Measurements from ENCODE around the gene ERI3. TPM values are rescaled to one million over a fixed set of nuclear protein-coding genes. Genes with fewer than 3 reads are reported as not detected.

The ERI3 gene
- total RNA-seq, 1 experiment from 2014 or later: 71.4 TPM

DNA sequence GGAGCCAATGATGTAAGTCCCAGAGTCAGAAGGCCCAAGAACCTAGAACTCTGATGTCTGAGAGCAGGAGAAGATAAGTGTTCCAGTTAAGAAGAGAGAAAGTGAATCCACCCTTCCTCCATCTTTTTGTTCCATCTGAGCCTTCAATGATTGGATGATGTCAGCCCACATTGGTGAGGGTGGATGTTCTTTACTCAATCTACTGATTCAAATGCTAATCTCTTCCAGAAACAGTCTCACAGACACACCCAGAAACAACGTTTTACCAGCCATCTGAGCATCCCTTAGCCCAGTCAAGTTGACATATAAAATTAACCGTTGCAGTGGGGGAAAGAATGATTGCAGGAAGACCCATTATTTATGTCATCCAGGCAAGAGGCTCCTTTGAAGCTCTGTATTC is 33.5 kb upstream of the ERI3 start:
- no peak overlapping the region for H3K4me3 Mint-ChIP-seq (ENCODE audit: low read depth, unreplicated experiment)
- DNase-seq: no peak
- BruUV-seq (replicated peaks): no TSS peak
- no peak overlapping the region for H3K27ac Mint-ChIP-seq (ENCODE audit: unreplicated experiment)
- no peaks in the 10 kb centered on the region for H3K4me1 Mint-ChIP-seq (ENCODE audit: low read depth, unreplicated experiment)
- no peaks in the 10 kb centered on the region for H3K27me3 Mint-ChIP-seq (ENCODE audit: unreplicated experiment)
- CTCF ChIA-PET: no interaction called here
- H3K9me3 Mint-ChIP-seq (ENCODE audit: low read depth, unreplicated experiment): no peaks in the 10 kb centered on the region
- intact Hi-C loops (cut with micrococcal nuclease; ENCODE audit: unreplicated experiment): no loop called here
- H3K36me3 Mint-ChIP-seq (ENCODE audit: insufficient read depth, unreplicated experiment): no peaks in the 10 kb centered on the region
- TF ChIP-seq, protein P1, sequence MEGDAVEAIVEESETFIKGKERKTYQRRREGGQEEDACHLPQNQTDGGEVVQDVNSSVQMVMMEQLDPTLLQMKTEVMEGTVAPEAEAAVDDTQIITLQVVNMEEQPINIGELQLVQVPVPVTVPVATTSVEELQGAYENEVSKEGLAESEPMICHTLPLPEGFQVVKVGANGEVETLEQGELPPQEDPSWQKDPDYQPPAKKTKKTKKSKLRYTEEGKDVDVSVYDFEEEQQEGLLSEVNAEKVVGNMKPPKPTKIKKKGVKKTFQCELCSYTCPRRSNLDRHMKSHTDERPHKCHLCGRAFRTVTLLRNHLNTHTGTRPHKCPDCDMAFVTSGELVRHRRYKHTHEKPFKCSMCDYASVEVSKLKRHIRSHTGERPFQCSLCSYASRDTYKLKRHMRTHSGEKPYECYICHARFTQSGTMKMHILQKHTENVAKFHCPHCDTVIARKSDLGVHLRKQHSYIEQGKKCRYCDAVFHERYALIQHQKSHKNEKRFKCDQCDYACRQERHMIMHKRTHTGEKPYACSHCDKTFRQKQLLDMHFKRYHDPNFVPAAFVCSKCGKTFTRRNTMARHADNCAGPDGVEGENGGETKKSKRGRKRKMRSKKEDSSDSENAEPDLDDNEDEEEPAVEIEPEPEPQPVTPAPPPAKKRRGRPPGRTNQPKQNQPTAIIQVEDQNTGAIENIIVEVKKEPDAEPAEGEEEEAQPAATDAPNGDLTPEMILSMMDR (IDR thresholded peaks at IDR 0.05; ENCODE audit: unreplicated experiment): no peak

GRCh38 chr1:44380666-44381177 is 25.7 kb upstream of the ERI3 start:
- BruUV-seq (replicated peaks): no TSS peak
- TF ChIP-seq, protein P1 (IDR thresholded peaks at IDR 0.05; ENCODE audit: unreplicated experiment): no peak
- Mint-ChIP-seq H3K36me3 (ENCODE audit: insufficient read depth, unreplicated experiment) (no peaks in the 10 kb centered on the region), H3K27me3 (ENCODE audit: unreplicated experiment) (peaks cover 20% of the 10 kb centered on the region), H3K27ac (ENCODE audit: unreplicated experiment) (no peak overlapping the region), H3K4me1 (ENCODE audit: low read depth, unreplicated experiment) (no peaks in the 10 kb centered on the region), H3K4me3 (ENCODE audit: low read depth, unreplicated experiment) (no peak overlapping the region), H3K9me3 (ENCODE audit: low read depth, unreplicated experiment) (no peaks in the 10 kb centered on the region)
- no peak for DNase-seq
- intact Hi-C loops (cut with micrococcal nuclease; ENCODE audit: unreplicated experiment): no loop called here
- CTCF ChIA-PET: interaction anchor here (1.8 kb wide), 1 partner anchor 214 kb away, joined by 6 read pairs; no protein-coding TSS in a partner anchor

DNA sequence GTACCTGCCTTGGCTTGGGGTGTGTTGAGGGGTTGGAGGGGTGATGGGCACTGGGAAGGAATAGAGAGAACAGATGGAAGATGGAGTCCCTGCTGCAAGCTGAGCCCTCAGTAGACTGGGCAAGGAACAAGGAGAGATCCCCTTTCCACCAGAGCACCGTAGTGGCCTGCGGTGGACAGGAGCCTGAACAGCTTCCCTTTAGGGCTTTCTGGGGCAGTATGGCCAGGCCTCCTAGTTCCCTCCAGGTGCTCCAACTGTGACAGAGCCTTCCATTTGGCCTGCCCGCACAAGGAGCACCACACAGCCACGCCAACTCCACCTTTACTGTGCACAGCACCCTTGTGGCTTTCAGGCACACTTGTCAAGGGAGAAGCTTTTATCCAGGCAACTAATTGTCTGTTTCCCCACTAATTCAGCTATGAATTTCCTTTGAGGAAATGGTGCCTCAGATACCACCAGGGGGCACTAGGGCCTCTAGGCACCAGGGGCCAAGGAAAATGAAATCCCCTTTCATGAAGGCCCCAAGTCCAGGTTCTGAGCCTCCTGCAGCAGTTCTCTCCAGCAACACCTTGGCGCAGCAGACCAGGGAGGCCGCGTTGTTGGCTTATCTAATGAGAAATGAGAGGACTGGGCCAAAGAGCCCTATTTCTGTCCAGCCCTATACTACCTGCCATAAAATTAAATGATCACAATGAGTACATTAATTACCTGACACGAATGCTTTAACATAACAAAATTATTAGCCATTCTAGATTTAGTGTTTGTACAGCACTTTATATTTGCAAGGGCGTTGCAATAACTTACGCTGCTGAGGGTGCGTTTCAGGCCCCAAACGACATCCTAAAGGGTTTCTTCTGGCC is 23.1 kb upstream of the ERI3 start:
- no TSS peak for BruUV-seq (replicated peaks)
- DNase-seq: peak; percentile 65

DNA sequence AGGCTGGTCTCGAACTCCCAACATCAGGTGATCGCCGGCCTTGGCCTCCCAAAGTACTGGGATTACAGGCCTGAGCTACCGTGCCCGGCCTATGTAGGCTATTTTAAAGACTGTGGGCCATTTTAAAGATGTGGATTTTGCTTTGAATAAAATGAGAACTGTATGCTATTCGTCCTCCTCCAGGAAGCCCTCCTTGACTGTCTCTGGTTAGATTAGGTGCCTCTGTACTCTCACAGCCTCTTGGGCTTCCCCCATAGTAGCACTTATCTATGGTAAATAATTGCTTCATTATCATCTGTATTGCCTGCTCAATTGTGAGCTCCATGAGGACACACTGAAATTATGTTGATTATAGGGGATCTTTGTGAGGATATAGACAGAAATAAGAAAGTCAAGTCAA is 20.5 kb upstream of the ERI3 start:
- TF ChIP-seq, protein P1 (IDR thresholded peaks at IDR 0.05; ENCODE audit: unreplicated experiment): no peak
- BruUV-seq (replicated peaks): no TSS peak
- CTCF ChIA-PET: interaction anchor here (0.6 kb wide), 1 partner anchor 125 kb away, joined by 3 read pairs; no protein-coding TSS in a partner anchor
- no peaks in the 10 kb centered on the region for H3K4me1 Mint-ChIP-seq (ENCODE audit: low read depth, unreplicated experiment)
- H3K27ac Mint-ChIP-seq (ENCODE audit: unreplicated experiment): no peak overlapping the region
- H3K9me3 Mint-ChIP-seq (ENCODE audit: low read depth, unreplicated experiment): no peaks in the 10 kb centered on the region
- no peaks in the 10 kb centered on the region for H3K36me3 Mint-ChIP-seq (ENCODE audit: insufficient read depth, unreplicated experiment)
- DNase-seq: no peak
- intact Hi-C loops (cut with micrococcal nuclease; ENCODE audit: unreplicated experiment): loop anchor here (5.0 kb wide), 1 partner anchor 127 kb away; no protein-coding TSS in a partner anchor
- no peak overlapping the region for H3K4me3 Mint-ChIP-seq (ENCODE audit: low read depth, unreplicated experiment)
- peaks cover 13% of the 10 kb centered on the region for H3K27me3 Mint-ChIP-seq (ENCODE audit: unreplicated experiment)

More for the DNA sequence above, 23.1 kb upstream of the ERI3 start:
- TF ChIP-seq, protein P1 (IDR thresholded peaks at IDR 0.05; ENCODE audit: unreplicated experiment): peak; percentile 71
- CTCF ChIA-PET: interaction anchor here (0.6 to 1.8 kb wide), 12 partner anchors 13 to 276 kb away, joined by 3 to 23 read pairs (median 4); no protein-coding TSS in a partner anchor
- Mint-ChIP-seq H3K36me3 (ENCODE audit: insufficient read depth, unreplicated experiment) (no peaks in the 10 kb centered on the region), H3K9me3 (ENCODE audit: low read depth, unreplicated experiment) (no peaks in the 10 kb centered on the region), H3K4me1 (ENCODE audit: low read depth, unreplicated experiment) (no peaks in the 10 kb centered on the region), H3K27ac (ENCODE audit: unreplicated experiment) (no peak overlapping the region), H3K27me3 (ENCODE audit: unreplicated experiment) (peaks cover 20% of the 10 kb centered on the region), H3K4me3 (ENCODE audit: low read depth, unreplicated experiment) (no peak overlapping the region)
- intact Hi-C loops (cut with micrococcal nuclease; ENCODE audit: unreplicated experiment): loop anchor here (1.0 to 5.0 kb wide), 2 partner anchors 124 to 217 kb away; no protein-coding TSS in a partner anchor
